HUES48 (cell line): Measurements from ENCODE around the gene FKBP5.

ENCODE experiments used
- H3K27ac ChIP-seq: one replicate; pipeline ENCODE4 v1.7.0; 2013; ENCODE audit warnings: low read depth, low read length, inconsistent platforms
- H3K27me3 ChIP-seq: 2 replicates; pipeline ENCODE4 v1.6.1; 2013; ENCODE audit warnings: mild to moderate bottlenecking, low read length; ENCODE audit not compliant: control insufficient read depth, insufficient read depth
- H3K36me3 ChIP-seq: 2 replicates; pipeline ENCODE4 v1.6.1; 2013; ENCODE audit warnings: low read length; ENCODE audit not compliant: control insufficient read depth, insufficient read depth
- H3K4me1 ChIP-seq: 2 replicates; pipeline ENCODE4 v1.6.1; 2013; ENCODE audit warnings: mild to moderate bottlenecking, low read length; ENCODE audit not compliant: control insufficient read depth, insufficient read depth
- H3K4me3 ChIP-seq: 2 replicates; pipeline ENCODE4 v1.5.1; 2013; ENCODE audit warnings: mild to moderate bottlenecking, low read depth, low read length
- H3K9ac ChIP-seq: 2 replicates; pipeline ENCODE4 v1.6.1; 2013; ENCODE audit warnings: mild to moderate bottlenecking, low read depth, low read length, moderate library complexity
- H3K9me3 ChIP-seq: 2 replicates; pipeline ENCODE4 v1.6.1; 2013; ENCODE audit warnings: low read length; ENCODE audit not compliant: control insufficient read depth, insufficient read depth

The FKBP5 gene

DNA sequence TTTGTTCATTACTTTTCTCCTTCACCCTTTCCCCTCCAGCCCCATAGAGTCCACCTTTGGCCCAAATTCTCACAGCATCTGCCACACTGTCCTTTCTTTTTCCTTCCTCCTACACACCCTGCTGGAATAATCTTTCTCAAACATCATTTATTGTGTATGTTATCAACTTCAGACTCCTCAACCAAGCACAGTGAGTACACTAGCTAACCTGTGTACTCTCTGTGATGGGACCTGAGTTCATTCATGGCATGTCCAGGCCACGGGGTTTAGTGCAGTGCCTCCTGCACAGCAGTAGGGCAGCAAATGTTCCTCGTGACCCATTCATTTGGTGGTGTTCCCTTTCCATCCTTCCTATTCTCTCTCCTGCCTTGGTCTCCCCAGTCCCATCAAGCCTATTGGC is 41.0 kb upstream of the FKBP5 start:
- Histone ChIP-seq H3K9ac (no peak overlapping the region), H3K4me1 (peaks cover 42% of the 10 kb centered on the region), H3K36me3 (no peaks in the 10 kb centered on the region), H3K4me3 (no peak overlapping the region), H3K27ac (no peak overlapping the region), H3K9me3 (no peaks in the 10 kb centered on the region), H3K27me3 (peaks cover 36% of the 10 kb centered on the region)

DNA sequence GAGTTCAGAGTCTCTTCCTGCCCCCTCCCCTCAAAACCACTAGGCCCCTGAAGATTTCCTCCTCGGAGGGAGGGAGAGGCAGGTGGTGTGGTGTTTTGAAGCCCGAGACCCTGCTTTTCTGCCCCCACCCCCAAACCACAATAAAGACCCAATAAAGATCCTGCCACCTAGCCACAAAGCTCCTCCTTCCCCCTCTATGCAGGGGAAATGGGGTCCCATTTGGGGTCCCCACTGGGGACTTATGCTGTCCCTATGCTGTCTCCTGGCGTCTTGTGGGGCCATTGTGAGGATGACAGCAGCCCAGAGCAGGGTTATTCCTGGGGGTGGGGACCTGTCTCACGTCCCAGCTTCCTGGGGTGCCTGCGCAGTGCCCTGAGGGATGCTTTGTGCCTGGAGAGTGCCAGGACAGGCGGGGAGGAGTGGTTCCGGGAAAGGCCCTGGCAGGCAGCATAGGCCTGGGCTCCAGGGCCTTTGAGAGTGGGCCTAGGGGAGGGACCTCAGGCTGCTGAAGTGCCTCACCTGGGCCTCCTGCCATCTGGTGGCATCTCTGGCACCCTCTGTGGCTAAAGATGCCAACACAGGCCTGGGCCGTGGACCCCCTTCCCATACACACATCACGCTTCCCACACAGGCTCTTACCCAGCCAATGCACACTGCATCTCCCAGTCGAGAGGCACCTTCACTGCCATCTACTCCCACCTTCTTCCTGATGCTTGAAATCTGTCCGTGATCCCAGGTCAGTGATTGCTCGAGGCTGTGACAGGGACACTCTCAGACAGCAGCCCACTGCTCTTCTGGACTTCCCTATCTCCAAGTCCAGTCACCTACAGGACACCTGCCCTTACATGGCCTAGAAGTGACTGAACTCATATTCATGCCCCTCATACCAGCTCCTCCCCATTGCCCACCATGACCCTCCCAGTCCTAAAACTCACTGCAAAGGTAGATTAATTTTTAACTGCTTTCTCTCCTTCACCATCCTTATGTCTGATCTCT is 40.3 kb upstream of the FKBP5 start:
- H3K27me3 ChIP-seq = peaks cover 36% of the 10 kb centered on the region

DNA sequence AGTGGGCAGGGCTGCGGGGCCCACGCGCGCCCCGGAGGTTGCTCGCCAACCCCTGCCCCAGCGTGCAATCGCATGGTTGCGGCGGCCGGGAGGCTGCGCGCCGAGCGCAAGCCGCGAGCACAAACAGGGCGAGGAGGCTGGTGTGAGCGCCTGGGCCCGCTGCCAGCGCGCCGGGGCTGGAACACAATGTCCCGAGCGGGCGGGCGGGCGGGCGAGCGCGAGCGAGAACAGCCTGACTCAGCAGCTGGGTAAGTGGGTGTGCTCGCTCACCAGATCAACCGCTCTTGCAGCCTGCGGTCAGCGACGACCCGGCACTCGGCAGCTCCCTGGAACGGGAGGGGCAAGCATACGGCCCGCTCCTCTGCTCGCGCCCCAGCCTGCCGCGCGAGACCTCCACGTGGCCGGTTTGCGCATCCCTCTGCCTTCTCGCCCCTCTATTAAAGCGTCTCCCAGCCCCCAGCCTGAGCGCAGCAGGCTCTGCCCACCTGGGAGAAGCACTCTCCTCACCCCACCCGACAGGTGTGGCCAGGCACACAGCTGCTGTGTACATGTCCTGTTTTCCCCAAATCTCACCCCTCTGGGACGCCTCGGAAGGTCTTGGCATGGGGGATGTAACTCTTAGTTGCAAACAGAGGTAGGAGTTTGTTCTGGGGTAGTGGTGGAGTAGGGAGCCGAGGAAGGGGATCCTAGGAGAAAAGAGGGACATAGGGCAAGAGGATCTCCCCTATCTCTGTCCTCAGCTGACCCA is 39.4 kb upstream of the FKBP5 start:
- Histone ChIP-seq H3K27ac (peak overlapping the region; percentile 77), H3K27me3 (peaks cover 36% of the 10 kb centered on the region), H3K9ac (peak overlapping the region; percentile 75), H3K9me3 (no peaks in the 10 kb centered on the region), H3K36me3 (no peaks in the 10 kb centered on the region), H3K4me1 (peaks cover 42% of the 10 kb centered on the region), H3K4me3 (peak overlapping the region; percentile 85)

More for the DNA sequence above, 40.3 kb upstream of the FKBP5 start:
- Histone ChIP-seq H3K4me3 (peak overlapping the region; percentile 85), H3K27ac (no peak overlapping the region), H3K36me3 (no peaks in the 10 kb centered on the region), H3K9me3 (no peaks in the 10 kb centered on the region), H3K9ac (no peak overlapping the region), H3K4me1 (peaks cover 42% of the 10 kb centered on the region)

- Histone ChIP-seq H3K9ac (peak overlapping the region; percentile 75), H3K36me3 (no peaks in the 10 kb centered on the region), H3K4me3 (peak overlapping the region; percentile 85), H3K4me1 (peaks cover 36% of the 10 kb centered on the region), H3K27me3 (peaks cover 36% of the 10 kb centered on the region), H3K27ac (peak overlapping the region; percentile 77), H3K9me3 (no peaks in the 10 kb centered on the region)
These were observed 38.7 kb upstream of the FKBP5 start for GRCh38 chr6:35727231-35727934.

DNA sequence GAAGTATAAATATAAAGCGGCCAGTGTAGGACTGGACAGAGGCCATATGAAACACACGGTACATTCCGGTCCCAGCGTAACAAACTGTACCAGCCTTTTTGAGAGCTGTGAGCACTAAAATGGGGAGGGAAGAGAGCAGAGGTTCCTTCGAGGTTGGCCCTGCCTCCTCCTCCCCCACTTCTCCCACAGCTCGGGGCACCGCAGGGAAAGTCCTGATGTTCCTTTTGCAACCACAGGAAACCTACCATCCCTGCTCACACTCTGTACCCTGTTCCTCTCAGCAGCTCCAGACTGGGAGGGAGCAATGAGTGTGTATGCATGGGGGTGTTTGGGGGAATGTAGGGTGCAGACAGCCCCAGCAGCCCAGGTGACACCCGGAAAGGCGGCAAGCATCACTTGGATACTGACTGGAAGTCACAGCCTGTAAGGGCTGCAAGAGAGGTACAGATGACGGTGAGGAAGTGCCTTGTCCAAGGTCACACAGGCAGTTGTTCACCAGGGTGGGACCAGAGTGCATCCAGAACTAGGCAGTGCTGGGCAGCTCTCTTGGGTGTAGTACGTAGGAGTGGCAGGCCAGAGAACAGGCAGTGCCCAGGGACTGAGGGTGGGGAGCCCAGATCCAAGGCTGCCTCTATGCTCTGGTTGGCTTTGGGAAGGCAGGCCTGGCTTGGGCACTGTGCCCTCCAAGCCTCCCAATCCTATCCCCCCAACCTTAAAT is 37.2 kb upstream of the FKBP5 start:
- Histone ChIP-seq H3K9ac (no peak overlapping the region), H3K27ac (no peak overlapping the region), H3K36me3 (no peaks in the 10 kb centered on the region), H3K9me3 (no peaks in the 10 kb centered on the region), H3K27me3 (peaks cover 36% of the 10 kb centered on the region), H3K4me3 (no peak overlapping the region), H3K4me1 (peaks cover 30% of the 10 kb centered on the region)

DNA sequence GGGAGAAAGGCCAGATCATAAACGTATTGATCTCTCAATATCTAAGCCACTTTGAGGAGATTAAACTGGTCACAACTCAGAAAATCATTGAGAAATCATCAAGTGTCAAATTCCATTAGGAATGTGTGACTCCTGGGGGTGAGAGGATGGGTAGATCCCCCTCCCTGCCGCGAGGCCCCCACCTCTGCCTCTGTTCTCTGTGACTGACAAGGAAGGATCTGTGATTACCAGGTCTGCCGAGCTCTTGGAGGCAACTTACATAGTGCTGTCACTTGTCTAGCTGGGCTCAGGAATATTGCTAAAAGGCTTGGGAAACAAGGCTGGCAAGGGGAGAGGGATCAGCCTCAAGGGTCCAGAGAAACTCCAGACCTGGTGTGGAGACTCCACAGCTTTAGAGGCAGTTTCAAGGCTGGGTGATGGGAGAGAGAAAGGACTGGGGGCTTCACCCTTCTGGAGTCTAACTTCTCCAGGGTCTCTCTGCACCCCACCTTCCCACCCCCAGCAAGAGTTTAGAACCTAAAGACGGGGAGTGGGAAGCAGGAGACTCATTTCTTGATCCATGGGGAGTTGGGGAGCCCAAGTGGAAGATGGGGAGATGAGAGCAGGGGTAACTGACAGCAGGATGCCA is 36.5 kb upstream of the FKBP5 start:
- Histone ChIP-seq H3K27ac (no peak overlapping the region), H3K4me1 (peaks cover 33% of the 10 kb centered on the region), H3K9me3 (no peaks in the 10 kb centered on the region), H3K36me3 (no peaks in the 10 kb centered on the region), H3K4me3 (no peak overlapping the region), H3K9ac (no peak overlapping the region), H3K27me3 (peaks cover 36% of the 10 kb centered on the region)

DNA sequence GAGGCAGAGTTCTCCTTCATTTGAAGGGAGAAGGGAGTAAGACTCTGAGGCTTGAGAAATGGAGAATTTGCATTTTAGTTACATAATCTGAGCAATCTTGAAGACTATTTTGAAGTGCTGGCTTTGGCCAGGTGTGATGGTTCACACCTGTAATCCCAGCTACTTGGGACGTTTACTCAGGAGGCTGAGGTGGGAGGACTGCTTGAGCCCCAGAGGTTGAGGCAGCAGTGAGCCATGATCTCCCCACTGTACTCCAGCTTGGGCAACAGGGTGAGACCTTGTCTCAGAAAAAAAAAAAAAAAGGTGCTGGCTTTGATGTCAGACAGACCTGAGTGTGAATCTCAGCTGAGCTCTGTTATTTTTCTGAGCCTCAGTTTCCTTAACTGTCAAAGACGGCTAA is 35.8 kb upstream of the FKBP5 start:
- Histone ChIP-seq H3K9ac (no peak overlapping the region), H3K36me3 (no peaks in the 10 kb centered on the region), H3K9me3 (no peaks in the 10 kb centered on the region), H3K27ac (no peak overlapping the region), H3K4me1 (peaks cover 40% of the 10 kb centered on the region), H3K27me3 (peaks cover 29% of the 10 kb centered on the region), H3K4me3 (no peak overlapping the region)

DNA sequence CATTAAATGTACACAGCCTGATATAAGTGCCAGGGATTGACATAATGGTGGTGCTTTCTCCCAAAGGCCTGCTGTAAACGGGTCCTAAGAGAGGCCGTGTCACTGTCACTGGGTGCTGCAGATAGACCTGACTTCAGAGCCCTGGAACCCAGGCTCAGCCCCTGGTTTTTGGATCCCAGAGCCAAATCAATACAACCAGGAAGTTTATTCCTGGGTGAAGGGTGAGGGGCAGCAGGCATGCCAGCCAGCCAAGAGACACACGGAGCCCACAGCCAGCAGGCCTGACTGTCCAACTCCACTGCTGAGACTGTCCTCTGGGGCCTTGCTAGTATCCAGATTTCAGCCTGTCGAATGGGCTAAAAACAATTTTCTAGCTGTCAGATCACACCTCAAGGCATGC is 35.3 kb upstream of the FKBP5 start:
- H3K27me3 ChIP-seq = peaks cover 25% of the 10 kb centered on the region
- H3K27ac ChIP-seq = no peak overlapping the region
- H3K4me1 ChIP-seq = peaks cover 41% of the 10 kb centered on the region
- no peaks in the 10 kb centered on the region for H3K9me3 ChIP-seq
- no peaks in the 10 kb centered on the region for H3K36me3 ChIP-seq
- no peak overlapping the region for H3K4me3 ChIP-seq
- no peak overlapping the region for H3K9ac ChIP-seq

DNA sequence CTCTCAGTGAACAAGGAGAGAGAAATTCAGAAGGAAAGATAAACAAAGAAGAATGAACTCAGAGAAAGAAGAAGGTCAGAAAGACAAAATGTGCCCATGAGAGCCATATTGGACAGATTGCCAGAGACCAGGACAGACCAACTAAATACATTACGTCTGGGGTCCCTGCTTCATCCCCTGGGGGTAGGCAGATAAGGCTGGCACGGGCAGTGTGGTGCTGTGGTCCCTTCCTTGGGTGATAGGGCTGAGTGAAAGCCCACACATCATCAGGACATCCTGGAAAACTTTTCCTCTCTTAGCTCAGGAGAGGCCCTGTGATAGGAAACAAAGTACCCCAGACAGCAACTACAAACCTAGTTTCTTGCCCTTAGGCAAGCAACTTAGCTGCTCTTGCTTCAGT is 34.9 kb upstream of the FKBP5 start:
- Histone ChIP-seq H3K27me3 (peaks cover 21% of the 10 kb centered on the region), H3K9ac (no peak overlapping the region), H3K4me1 (peaks cover 41% of the 10 kb centered on the region), H3K4me3 (no peak overlapping the region), H3K36me3 (no peaks in the 10 kb centered on the region), H3K27ac (no peak overlapping the region), H3K9me3 (no peaks in the 10 kb centered on the region)
